ENCODE measurements around the gene DDAH1. TPM values are rescaled to one million over a fixed set of nuclear protein-coding genes. Genes with fewer than 3 reads are reported as not detected.

DDAH1 gene
- total and polyA plus RNA-seq, 4 donors = 25.8 to 42.7 (median 31.7) TPM

DNA sequence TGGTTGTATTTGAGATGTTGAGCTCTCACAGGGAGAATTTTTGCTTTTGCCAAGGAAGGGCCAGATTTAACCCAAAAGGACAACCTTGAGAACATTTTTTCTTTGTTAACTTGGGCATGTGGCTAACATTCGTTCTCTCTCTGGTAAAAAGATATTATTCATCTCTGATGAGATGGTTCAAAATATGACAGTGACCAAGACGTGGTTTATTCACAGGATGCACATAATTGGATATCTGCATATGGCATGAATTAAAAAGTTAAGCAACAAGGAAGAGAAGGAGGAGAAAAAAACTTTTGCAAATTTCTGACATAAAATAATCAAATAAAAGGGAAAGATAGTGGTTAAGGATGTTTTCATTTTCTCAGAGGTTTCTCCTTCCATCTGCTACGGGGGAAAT, 145.5 kb downstream of the DDAH1 start (continued):
- TF ChIP-seq REST (IDR thresholded peaks at IDR 0.05) (no peak), GABPA (IDR thresholded peaks at IDR 0.05 in 1 of 2, conservative IDR thresholded peaks at IDR 0.05 in 1 of 2) (no peak), JUND (IDR thresholded peaks at IDR 0.05) (no peak)

GRCh38 chr1:85318217-85318616, 146.7 kb downstream of the DDAH1 start:
- Histone ChIP-seq H3K4me3 (ENCODE audit: low read depth in 1 of 3, low read length in 3 of 3) (no peak overlapping the region), H3K9ac (ENCODE audit: low read depth in 1 of 2, low read length in 2 of 2) (no peak overlapping the region), H3K27ac (ENCODE audit: low read depth in 1 of 2, low read length in 2 of 2) (no peak overlapping the region), H3K27me3 (ENCODE audit: control insufficient read depth in 4 of 4, insufficient read depth in 4 of 4, low read length in 3 of 4) (no peaks in the 10 kb centered on the region), H3K36me3 (ENCODE audit: control insufficient read depth in 4 of 4, insufficient read depth in 3 of 4, low read depth in 1 of 4, low read length in 3 of 4) (peaks cover 4 to 21% (median 10%) of the 10 kb centered on the region in 4 donors), H3K4me1 (ENCODE audit: control insufficient read depth in 4 of 4, insufficient read depth in 4 of 4, low read length in 3 of 4) (no peaks in the 10 kb centered on the region), H3K9me3 (ENCODE audit: control insufficient read depth in 4 of 4, low read length in 3 of 4) (no peaks in the 10 kb centered on the region)
- no peak for DNase-seq (ENCODE audit: low spot score)
- 96% methylated on average over 1 of the region's 1 CpG for WGBS
- no peak for TF ChIP-seq ZBTB33 (IDR thresholded peaks at IDR 0.05)
- no peak for TF ChIP-seq HNF4A (conservative IDR thresholded peaks at IDR 0.05)
- TF ChIP-seq FOXA1 (IDR thresholded peaks at IDR 0.05) = no peak

GRCh38 chr1:85317560-85317959, 147.4 kb downstream of the DDAH1 start:
- Histone ChIP-seq H3K9ac (ENCODE audit: low read depth in 1 of 2, low read length in 2 of 2) (no peak overlapping the region), H3K27me3 (ENCODE audit: control insufficient read depth in 4 of 4, insufficient read depth in 4 of 4, low read length in 3 of 4) (no peaks in the 10 kb centered on the region), H3K4me1 (ENCODE audit: control insufficient read depth in 4 of 4, insufficient read depth in 4 of 4, low read length in 3 of 4) (no peaks in the 10 kb centered on the region), H3K9me3 (ENCODE audit: control insufficient read depth in 4 of 4, low read length in 3 of 4) (no peaks in the 10 kb centered on the region), H3K4me3 (ENCODE audit: low read depth in 1 of 3, low read length in 3 of 3) (no peak overlapping the region), H3K36me3 (ENCODE audit: control insufficient read depth in 4 of 4, insufficient read depth in 3 of 4, low read depth in 1 of 4, low read length in 3 of 4) (peaks cover 4 to 20% (median 8%) of the 10 kb centered on the region in 4 donors), H3K27ac (ENCODE audit: low read depth in 1 of 2, low read length in 2 of 2) (no peak overlapping the region)
- WGBS = 92% methylated on average over 5 of the region's 5 CpGs
- TF ChIP-seq ZBTB33 (IDR thresholded peaks at IDR 0.05) = no peak
- TF ChIP-seq RAD21 (IDR thresholded peaks at IDR 0.05) = no peak
- TF ChIP-seq NR2F2 (IDR thresholded peaks at IDR 0.05) = no peak
- no peak for TF ChIP-seq HNF4G (IDR thresholded peaks at IDR 0.05)
- TF ChIP-seq CTCF (IDR thresholded peaks at IDR 0.05; ENCODE audit: low read depth, low read length, missing input control) = no peak
- no peak for TF ChIP-seq YY1 (IDR thresholded peaks at IDR 0.05)
- no peak for TF ChIP-seq FOXA1 (IDR thresholded peaks at IDR 0.05)
- no peak for TF ChIP-seq EGR1 (IDR thresholded peaks at IDR 0.05; ENCODE audit: low read depth in 2 of 2)
- TF ChIP-seq HNF4A (conservative IDR thresholded peaks at IDR 0.05) = no peak
- TF ChIP-seq MAX (IDR thresholded peaks at IDR 0.05) = no peak
- TF ChIP-seq TAF1 (conservative IDR thresholded peaks at IDR 0.05) = no peak
- TF ChIP-seq JUND (IDR thresholded peaks at IDR 0.05) = no peak
- TF ChIP-seq GABPA (IDR thresholded peaks at IDR 0.05 in 1 of 2, conservative IDR thresholded peaks at IDR 0.05 in 1 of 2) = no peak
- TF ChIP-seq FOXA2 (IDR thresholded peaks at IDR 0.05) = no peak
- no peak for TF ChIP-seq REST (IDR thresholded peaks at IDR 0.05)
- no peak for TF ChIP-seq RXRA (IDR thresholded peaks at IDR 0.05)
- TF ChIP-seq ATF3 (IDR thresholded peaks at IDR 0.05) = no peak
- DNase-seq (ENCODE audit: low spot score) = no peak
